HG03565 (cell line): Measurements from ENCODE around the gene LSM12.
A peak's percentile ranks its signal among the peaks of the same experiment; 100 is the strongest.
"Not testable (repeated sequence)": the region's sequence is repeated elsewhere in the genome, so short reads cannot be mapped to it uniquely, and the experiment has no call there.

Experiments used
- ATAC-seq: cut with Tn5 transposase; IDR thresholded peaks from one replicate; pipeline ENCODE4 v1.9.1; 2021; ENCODE audit warnings: mild to moderate bottlenecking, moderate library complexity; ENCODE audit not compliant: unreplicated experiment

LSM12 gene

GRCh38 chr17:44076716-44077594 is 10.5 kb upstream of the LSM12 start:
- ATAC-seq: no peak

GRCh38 chr17:44075598-44076293 is 9.3 kb upstream of the LSM12 start:
- ATAC-seq: no peak

GRCh38 chr17:44074911-44075285 is 8.4 kb upstream of the LSM12 start:
- no peak for ATAC-seq

GRCh38 chr17:44074231-44074910 is 7.9 kb upstream of the LSM12 start:
- no peak for ATAC-seq

- no peak for ATAC-seq
Measured at GRCh38 chr17:44071772-44072171, 5.3 kb upstream of the LSM12 start.

- no peak for ATAC-seq
Measured at GRCh38 chr17:44071198-44071520, 4.7 kb upstream of the LSM12 start.

- peak; percentile 59 for ATAC-seq
Measured at GRCh38 chr17:44070455-44071197, 4.2 kb upstream of the LSM12 start, which contains the start of gene G6PC3. Gene G6PC3 (plus strand): TSS chr17:44070735. CDS start chr17:44070966, 231 bp downstream.

GRCh38 chr17:44069974-44070454 is 3.5 kb upstream of the LSM12 start:
- no peak for ATAC-seq

GRCh38 chr17:44067545-44067940 is 1.1 kb upstream of the LSM12 start:
- no peak for ATAC-seq

- ATAC-seq: no peak
Measured at GRCh38 chr17:44065668-44066203, 735 bp downstream of the LSM12 start.

GRCh38 chr17:44063704-44064639 is 2.5 kb downstream of the LSM12 start:
- ATAC-seq: no peak

- ATAC-seq: no peak
Measured at GRCh38 chr17:44062871-44063270, 3.6 kb downstream of the LSM12 start.

GRCh38 chr17:44061446-44061845 is 5.0 kb downstream of the LSM12 start:
- no peak for ATAC-seq

GRCh38 chr17:44059101-44059892 is 7.2 kb downstream of the LSM12 start:
- no peak for ATAC-seq

GRCh38 chr17:44053125-44053872 is 13.2 kb downstream of the LSM12 start:
- no peak for ATAC-seq

GRCh38 chr17:44049294-44050060 is 17.0 kb downstream of the LSM12 start:
- ATAC-seq: no peak

- not testable (repeated sequence) for ATAC-seq
Measured at GRCh38 chr17:44046893-44047292, 19.6 kb downstream of the LSM12 start.
